ENCODE results near the gene UBA3.

UBA3 gene

DNA sequence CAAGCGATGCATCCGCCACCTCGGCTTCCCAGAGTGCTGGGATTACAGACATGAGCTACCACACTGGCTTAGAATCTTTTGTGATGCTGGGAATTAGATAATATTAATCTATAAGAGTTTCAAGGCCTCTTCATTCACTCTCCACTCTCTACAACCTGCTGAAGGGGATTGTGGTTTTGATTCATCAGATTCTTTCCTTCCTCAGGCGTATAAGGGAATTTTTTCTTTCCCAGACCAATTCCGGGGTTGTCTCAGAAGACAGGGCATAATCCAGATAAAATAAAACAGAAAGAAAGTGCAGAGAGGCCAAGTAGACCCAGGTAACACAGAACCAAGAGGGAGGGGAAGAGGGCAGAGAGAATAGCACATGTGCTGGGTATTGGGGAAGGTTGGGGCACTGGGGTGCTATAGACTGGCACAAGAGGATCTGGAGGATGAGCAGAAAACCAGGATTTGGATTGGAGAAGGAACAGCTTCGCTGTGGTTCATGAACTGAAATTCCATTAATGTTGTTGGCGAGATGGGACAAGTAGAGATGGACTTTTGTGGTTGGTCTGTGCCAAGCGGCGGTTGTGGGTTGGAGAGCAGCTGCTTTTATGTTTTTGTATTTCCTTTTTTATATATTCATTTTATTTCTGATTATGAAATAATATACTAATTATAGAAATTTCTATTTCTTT, 17.4 kb upstream of the UBA3 start:
- DNase-seq: no peak

GRCh38 chr3:69096299-69096698, 16.1 kb upstream of the UBA3 start:
- no peak for DNase-seq

DNA sequence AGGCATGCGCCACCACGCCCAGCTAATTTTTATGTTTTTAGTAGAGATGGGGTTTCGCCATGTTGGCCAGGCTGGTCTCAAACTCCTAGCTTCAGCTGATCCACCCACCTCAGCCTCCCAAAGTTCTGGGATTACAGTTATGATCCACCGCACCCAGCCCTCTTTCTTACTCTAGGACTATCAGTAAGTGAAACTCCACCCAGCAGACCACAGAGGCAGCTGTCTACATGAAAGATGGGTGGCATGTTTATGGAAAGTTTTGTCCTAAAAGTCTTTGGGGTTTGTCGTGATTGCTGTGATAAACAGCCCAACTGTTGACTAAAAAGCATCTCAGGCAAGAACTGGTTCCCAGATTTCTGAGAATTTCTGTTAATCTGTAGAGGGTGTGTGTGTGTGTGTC, 15.5 kb upstream of the UBA3 start:
- DNase-seq: no peak

DNA sequence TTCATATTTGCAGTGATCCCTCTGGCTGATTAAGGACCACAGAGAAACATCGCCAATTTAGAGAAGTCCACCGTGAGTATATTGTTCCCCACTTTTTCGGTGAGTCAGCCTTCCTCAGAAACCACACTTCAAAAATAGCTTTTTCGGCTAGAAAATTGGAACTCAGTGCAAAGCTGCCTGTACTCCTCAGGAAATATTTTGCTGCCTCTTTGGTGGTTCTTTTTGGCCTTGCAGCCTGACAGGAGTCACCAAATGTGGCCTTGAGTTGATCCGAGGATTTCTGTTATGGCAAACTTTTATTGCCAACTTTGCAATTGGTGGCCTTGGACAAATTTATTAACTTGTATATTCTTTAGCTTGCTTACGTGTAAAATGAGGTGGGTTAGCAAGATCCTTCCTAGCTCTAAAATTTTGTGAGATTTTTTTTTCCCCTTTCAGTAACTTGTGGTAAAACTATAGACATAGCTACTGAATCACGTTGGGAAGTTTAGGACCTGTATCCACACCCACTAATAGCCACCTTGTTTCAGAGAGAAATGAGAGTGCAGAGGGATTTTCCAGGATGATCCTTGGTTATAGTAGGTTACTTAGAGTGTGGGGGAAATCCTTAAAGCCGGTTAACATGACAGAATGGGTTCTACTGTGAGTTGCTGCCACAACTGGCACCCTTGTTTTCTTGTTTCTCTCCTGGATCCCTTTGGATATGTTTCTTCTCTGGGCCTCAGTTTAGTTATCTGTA, 14.5 kb upstream of the UBA3 start:
- no peak for DNase-seq

DNA sequence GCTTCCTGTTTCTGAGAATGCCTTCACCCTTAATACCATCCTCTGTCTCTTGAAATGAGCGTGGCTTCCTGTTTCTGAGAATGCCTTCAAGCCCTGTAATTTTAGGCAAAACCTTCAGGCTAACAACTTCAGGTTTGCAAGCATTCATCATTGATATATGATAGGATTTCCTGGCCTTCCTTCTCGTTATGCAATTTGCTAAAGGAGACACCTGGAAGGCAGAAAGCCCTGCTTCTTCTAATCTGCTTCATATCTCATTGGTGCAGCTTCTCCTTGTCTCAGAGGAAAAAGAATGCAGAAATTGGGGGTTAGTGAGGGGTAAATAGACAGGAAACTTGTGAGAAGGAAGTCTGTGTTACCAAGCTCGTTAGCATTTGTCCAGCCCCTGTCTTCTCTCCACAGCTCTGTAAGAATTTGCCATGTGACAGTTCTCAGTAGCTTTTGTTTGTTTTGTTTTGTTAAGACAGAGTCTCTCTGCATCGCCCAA, 11.9 kb upstream of the UBA3 start:
- no peak for DNase-seq

DNA sequence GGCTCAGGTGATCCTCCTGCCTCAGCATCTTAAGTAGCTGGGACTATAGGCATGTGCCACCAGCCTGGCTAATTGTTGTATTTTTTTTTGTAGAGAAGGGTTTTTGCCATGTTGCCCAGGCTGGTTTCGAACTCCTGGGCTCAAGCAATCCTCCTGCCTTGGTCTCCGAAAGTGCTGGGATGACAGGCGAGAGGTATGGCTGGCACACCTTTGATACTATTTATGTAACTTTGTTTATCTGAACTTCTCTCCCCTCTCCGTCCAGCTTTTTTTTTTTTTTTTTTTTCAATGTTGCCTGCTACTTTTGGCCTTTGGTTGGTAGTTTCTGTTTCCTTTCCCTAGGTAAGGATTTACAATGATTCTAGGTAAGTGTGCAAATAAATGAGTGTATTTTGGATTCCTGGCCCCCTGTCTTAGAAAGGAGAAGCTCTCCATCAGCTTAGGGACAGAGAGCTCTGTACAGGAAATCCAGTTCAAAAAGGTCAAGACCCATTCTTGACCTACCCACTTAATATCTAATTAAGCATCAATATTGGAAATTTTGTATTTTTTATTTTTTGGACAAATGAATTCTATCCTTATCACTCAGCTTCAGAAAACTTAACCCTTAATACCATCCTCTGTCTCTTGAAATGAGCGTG, 11.3 kb upstream of the UBA3 start:
- no peak for DNase-seq

- DNase-seq: no peak
Observed at GRCh38 chr3:69090021-69090420, 9.9 kb upstream of the UBA3 start.

GRCh38 chr3:69088063-69088462, 7.9 kb upstream of the UBA3 start:
- no peak for DNase-seq

DNA sequence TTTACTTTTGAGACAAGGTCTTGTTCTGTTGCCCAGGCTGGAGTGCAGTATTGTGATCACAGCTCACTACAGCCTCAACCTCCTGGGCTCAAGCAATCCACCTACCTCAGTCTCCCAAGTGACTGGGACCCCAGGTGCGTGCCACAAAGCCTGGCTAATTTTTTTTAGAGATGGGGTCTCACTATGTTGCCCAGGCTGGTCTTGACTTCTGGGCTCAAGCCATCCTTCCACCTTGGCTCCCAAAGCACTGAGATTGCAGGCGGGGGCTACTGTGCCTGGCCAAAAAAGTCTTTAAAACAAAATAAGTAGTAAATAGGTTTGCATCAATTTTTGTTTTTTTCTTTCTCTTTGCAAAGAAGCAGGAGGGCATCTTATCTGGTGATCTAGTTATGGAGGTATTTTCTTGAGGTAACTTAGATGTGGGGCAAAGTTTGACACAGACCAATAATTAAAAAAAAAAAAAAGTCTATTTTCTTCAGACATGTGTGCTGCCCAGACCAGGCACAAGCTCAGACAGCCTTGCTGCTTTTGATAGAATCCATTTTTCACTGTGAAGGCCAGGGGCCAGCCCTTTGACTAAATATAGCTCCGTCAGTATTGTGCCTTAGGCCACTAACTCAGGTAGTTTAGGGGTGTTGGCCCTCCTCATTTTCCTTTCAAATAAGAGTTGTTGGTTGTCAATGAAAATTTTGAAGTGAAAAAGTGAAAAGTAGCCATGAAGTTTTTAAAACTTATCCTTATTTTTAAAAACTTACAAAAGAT, 7.0 kb upstream of the UBA3 start:
- no peak for DNase-seq

GRCh38 chr3:69085833-69086722, 5.9 kb upstream of the UBA3 start:
- peak; percentile 34 to 47 (median 44) for DNase-seq

GRCh38 chr3:69085168-69085832, 5.1 kb upstream of the UBA3 start:
- peak in 1 of 4 experiments; percentile 5 for DNase-seq

DNA sequence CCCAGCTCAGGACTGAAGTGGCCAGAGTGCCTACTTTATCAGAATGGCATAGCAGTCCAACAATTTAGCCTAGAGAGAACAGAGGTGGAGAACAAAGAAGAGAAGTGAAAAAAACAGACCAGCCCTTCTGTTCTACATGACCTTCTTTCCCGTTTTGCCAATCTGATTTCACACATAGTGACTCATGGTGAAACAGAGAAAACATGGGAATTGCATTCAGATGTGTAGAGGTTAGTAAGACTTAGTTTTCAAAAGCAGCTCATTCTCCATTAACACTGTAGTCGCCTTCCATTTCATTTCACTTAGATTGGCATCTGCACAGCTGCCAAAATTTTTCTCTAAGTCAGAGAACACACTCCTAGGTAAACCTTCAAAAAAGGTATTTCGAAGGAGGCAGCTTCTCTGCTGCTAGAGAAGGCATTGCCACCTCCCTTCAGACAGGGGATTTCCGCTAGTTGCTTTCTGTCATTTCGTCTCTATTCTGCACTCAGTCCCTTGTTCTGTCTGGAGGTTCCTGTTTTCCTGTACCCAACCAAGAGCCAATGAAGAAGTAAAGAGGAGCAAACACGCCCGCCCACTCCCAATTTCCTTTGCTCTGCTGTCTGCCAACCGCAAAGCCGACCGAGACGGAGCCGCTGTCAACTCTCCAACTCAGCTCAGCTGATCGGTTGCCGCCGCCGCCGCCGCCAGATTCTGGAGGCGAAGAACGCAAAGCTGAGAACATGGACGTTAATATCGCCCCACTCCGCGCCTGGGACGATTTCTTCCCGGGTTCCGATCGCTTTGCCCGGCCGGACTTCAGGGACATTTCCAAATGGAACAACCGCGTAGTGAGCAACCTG, 4.4 kb upstream of the UBA3 start, which contains the start of gene ARL6IP5:
Gene ARL6IP5, plus strand, starts transcription at position 612 of the 842 bp plus-strand sequence. Its CDS starts 111 bp downstream, at position 723.
- DNase-seq: peak; percentile 61 to 80 (median 73)

DNA sequence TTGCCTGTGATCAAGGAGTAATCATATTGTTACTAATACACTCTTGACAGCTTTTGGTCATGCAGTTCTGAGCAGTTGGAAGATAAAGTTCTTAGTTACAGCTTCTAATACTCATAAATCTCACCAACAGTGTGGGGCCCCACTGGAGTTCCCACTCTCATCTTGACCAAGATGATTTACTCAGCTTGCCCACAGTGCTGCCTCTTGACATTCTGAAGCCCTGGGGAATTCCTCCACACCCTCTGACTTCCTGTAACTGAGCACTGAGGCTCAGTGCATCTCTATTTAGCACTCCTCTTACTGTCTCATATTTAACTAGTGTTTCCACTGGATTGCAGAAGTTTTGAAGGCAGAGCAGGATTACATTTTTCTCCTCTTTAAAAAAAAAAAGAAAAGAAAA, 2.6 kb upstream of the UBA3 start:
- DNase-seq: peak in 3 of 4 experiments; percentile 18 to 47 (median 31)

- no peak for DNase-seq
Observed at GRCh38 chr3:69082361-69082760, 2.2 kb upstream of the UBA3 start.

DNA sequence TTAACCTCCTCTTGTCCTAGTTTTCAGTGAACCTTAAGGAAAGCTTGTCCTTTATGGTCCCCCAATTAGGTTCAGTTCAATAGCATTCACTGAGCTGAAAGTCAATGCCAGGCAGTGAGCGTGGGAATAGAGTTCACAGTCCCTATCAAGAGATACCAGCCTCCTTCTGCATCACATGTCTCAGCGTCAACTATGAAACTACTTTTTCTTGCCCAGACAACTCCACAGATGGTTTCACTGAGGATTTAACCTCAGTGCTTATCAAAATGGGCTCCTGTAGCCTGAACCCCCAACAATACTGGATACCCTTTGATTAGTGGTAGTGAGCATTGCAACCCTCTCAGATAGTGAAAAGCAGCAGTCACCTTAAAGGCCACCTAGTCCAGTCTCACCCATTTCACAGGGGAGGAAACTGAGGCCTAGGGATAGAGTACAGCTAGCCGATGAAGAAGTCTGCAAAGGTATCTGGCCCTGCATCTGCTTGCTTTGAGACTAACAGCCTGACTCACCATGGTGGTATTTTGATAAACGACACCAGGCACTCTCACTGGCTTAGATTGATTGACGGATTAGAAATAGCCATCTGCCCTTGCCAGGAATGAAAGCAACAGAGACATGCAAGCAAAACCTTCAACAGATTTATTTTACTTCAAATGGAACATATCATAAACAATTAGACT, 1.6 kb upstream of the UBA3 start:
- DNase-seq: no peak

DNA sequence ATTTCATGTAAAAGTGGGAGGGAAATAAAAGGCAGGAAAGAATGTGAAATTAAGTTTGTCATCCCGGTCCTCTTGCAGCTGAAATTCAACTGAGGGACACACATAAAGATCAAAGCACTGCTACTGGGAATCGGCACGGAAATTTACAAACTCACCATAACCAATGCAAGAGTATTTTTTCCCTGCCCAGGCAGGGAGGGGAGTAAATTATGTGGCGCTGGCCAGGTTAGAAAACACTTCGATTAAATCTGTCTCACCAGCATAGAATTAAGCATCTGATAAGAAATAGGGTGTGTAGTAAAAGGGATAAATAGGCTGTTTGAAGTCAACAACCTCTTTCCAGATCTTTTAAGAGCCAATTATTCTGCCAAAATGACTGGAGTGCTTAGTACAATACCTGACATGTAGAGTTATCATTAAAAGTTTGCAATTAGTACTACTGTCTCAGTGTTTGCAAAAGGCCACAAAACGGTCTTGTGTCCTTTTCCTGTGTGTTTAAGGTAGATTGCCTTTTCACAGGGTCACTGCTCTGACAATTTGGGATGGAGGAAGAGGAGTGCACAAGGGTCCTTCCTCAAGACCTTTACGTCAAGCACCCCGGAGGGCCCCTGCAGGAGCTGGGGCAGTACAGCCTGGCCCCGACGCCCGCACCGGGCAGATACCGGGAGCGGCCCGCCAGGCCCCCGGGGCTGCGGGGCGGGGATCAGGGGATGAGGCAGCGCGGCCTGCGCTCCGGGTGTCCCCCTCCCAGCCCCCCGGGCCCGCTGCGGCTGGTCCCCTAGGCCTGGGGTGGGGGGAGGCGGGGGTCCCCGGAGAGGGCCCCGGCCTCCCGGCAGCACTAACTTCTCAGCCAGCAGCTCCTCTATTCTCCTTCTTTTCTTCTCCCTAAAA, 651 bp downstream of the UBA3 start:
- no peak for DNase-seq

GRCh38 chr3:69072928-69073327, 7.2 kb downstream of the UBA3 start:
- no peak for DNase-seq

DNA sequence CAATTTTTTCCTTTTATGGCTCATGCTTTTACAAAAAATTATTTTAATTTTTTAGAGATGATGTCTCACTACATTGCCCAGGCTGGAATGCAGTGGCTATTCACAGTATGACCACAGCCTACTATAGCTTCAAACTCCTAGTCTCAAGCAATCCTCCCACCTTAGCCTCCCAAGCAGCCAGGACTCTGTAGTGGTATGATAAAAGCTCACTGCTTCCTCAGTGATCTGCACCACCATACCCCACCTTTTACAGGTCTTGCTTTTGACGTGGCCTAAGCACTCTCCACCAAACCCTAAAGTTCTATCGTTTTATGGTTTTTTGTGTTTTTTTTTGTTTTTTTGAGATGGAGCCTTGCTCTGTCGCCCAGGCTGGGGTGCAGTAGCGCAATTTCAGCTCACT, 14.0 kb downstream of the UBA3 start:
- no peak for DNase-seq

Data from activated CD4-positive, CD25-positive, alpha-beta regulatory T cell (primary cell).